CMK (cell line): ENCODE measurements around the gene DSCAML1.

ENCODE experiments used
- DNase-seq: peaks from one replicate; pipeline ENCODE4 v3.0.0-alpha.2; 2010; ENCODE audit warnings: low read depth

Gene DSCAML1

DNA sequence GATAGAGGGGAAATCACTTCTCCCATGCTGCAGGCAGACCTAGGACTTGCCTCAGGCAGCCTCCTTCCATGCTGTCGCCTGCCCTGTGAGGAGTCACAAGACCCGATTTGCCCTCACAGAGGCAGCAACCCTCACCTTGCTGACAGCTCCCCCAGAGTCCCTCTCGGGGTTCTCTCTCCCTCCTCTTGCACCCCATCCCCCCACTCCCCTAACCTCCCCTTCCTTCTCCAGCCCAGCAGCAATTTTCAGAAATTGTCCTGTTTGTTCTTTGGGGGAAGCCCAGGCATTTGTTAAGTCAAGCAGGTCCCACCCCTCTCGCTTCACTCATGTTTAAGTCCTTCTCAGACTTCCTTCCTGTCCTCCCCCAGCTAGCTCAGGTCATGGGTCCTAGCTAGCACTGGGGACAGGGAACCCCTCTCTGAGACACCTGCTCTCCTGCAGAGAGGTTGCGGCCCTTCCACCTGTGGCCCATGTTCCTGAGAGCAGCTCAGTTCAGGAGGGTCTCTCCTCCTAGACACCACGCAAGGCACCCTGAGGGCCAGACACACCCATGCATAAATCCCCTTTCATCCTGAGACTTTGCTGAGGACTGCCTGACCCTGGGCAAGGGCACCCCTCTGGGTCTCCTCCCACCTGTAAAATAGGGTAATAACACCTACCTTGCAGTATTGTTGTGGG, 33.8 kb upstream of the DSCAML1 start:
- DNase-seq, result no peak

DNA sequence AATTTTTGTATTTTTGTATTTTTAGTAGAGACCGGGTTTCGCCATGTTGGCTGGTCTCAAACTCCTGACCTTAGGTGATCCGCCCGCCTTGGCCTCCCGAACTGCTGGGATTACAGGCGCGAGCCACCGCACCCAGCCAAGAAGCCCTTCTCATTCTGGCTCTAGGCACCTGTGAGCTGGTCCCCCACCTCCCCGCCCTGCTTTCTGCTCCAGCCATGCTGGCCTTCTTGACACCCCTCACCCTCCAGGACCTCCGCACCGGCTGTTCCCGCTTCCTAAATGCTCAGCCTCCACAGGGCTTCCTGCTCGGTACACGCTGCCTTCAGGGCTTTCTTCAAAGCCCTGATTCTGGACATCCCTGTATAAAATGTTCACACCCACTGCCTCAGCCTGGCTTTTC, 33.1 kb upstream of the DSCAML1 start:
- no peak for DNase-seq

DNA sequence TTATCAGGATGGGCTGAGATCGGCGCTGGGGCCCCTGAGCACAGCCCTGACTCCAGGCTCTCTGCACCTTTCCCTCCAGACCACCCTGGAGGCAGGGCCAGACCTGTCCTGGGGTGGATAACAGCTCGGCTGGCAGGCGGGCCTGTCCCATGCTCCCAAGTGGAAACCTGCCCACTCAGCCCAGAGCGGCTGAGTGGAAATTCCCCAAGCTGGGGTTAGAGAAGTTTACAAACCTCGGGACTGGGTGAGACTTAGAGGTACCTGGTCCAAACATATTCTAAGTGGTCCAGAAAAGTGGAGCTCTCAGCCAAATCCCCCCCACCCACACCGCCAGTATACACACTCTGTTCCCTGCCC, 32.3 kb upstream of the DSCAML1 start:
- DNase-seq, result no peak

DNA sequence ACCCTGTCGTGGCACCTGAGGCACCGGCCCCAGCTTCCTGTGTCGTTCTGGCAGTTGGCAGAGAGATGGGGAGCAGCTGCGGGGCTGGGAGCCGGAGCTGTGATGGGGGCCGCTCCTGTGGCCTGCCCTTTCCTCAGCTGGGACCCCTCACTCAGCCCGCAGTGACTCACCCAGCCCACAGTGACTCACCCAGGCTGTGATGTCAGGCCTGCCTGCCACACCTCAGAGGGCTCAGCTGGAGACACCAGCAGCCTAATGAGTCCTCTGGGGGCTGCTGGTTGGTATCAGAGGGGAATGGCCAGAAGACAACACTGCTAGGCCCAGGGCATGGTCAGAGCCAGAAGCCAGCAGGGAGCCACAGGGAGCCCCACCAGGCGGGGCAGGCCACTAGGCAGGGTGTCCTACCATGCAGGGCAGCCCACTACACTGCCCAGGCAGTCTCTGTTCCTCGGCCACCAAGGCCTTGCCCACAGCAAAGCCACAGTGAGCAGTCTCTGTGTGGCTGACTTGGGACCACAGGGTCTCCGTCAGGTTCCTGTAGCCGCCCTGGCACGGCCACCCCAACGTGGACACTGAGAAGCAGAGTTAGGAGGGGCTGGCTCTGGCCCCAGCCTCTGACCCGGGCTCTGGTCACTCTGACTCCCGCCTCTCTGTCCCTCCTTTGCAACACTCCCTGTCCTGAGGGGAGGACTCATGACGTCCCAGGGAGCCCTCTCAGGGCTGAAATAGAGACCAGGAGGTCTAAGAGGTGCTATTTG, 31.8 kb upstream of the DSCAML1 start:
- DNase-seq, result no peak

DNA sequence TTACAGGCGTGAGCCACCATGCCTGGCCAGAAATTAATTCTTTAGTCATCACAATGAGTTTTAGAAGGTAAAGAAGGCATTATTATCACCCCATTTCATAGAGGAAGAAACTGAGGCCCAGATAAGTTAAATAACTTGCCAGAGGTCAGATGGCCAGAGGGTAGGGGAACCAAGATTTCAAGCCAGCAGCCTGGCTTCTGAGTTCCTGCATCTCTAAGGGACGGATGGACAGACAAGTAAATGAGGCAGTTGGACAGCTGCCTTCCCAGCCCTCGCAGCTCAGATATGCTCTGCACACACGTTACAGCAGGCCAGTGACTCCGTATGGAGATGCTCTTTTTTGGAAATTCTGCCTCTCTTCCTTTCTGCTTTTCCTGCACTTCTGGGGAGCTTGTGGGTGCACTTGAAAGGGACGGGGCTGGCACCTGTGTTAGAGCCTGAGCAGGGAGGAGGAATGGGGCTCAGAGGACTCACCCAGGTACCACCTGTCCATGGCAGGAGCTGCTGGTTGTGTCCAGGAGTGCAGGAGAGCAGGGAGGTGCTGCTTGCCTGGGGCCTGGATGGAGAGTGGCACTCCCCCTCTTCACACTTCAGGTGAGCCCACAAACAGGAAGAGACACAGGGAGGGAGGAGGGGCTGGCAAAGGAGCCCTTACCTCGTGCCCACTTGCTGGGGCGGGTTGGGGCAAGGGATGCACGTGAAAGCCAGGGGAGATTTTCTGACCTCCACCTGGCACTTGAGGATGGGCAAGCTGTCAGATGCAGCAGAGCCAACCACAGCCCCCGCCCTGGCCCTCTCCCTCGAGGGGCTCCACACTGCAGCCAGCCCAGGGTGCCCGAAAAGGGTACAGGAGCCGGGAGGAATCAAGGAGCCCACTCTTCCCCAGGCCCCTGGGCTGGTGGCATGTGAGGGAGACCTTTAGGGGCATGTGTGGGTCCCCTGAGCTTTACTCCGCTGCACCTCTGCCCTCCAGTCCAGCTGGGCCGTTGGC, 30.8 kb upstream of the DSCAML1 start:
- DNase-seq, result no peak

DNA sequence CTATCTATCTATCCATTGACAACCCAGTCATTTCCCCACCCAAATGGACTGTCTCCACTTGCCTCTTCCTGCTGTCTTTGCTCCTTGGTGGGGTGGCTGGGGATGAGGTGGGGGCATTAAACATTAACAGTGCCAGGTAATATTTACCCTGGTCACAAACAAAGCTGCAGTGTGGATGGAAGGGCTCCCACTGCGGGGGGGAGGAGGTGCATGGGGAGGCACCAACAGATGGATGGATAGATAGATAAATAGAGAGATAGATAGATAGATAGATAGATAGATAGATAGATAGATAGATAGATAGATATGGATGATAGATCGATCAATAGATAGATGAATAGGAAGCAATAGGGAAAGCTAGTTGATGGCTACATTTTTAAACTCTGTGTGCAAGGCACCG, 29.8 kb upstream of the DSCAML1 start:
- DNase-seq, result no peak

DNA sequence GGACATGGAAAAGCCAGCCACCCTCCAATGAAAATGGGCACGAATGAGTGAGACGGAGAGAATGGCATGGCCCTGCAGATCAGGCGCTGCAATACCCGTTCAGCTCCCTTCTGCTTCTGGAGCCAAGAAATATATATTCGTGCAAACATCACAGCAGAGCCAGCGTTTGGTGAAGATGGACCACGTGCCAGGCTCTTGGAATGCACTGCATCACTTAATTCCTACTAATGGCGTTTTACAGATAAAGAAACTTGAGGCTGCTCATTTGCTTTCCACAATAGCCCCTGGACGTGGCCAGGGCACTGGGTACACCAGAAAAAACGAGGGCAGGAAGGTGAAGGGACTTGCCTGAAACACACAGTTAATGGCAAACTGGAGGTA, 29.2 kb upstream of the DSCAML1 start:
- DNase-seq, result no peak

DNA sequence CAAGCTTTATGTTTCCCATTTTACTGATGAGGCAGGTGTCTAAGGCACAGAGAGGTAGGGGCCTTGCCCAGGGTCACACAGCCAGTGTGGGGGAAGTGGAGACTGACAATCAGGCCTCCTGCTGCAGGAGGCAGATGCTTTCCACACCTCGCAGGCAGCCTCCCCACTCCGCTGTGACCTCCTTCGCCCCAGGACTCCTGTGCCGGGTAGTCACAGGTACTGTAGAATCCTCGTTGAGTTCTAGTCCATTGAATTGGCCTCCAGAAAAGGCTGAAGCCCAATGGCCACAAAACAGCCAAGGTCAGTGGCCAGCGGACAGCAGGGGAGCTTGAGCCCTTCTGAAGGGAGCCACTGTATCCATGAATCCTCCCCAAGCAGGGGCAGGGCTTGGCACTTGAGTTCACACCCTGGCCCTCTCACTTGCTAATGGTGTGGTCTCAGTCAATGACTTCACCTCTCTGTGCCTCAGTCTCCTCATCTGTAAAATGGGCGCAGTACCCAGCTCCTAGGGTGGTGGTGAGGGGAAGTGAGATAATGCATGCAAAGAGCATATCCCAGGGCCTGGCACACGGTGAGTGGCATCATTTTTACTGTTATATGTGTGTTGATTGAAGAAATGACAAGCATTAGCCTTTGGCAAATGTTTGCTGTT, 28.6 kb upstream of the DSCAML1 start:
- no peak for DNase-seq

DNA sequence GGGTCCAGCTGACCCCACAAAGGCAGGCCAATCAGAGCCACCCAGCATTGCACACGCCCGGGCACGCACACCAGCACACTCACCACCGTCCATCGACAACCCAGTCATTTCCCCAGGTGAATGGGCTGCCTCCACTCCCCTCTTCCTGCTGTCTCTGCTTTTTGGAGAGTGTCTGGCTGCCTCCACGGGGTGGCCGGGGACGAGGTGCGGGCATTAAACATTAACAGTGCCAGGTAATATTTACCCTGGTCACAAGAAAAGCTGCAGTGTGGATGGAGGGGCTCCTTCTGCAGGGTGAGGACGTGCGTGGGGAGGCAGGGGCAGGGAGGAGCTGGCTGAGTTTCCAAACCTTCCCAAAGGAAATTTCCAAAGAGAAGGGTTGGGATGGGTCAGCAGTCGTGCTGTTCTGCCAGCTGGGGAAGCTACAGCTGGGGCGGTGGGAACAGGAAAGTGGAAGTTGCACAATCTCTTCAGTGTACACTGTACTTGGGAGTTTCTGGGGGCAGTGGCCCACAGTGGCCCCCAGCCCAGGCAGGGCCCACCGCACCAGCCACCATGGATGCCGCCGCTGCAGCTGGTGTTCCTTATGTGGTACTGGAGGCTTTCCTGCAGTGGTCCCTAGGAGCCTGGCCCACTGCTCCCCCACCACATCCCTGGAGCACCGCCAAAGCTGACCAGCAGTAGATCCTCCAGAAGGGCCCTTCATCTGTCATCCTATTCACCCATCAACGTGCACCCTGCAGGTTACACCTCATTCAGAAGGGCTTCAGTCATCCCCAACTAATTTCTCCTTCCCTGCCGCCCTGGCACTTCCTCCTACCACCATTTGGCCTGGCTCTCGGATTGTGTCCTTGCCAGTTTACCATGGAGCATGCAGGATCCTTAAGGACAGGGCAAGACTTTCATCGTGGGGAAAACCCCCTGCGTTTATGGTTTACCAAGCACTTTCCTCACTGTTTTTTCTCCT, 27.8 kb upstream of the DSCAML1 start, which contains the start of gene FXYD2:
Gene FXYD2 (minus strand): TSS at position 174 of the 967 bp plus-strand sequence. CDS start 66 bp downstream, at position 108.
- DNase-seq, result no peak

DNA sequence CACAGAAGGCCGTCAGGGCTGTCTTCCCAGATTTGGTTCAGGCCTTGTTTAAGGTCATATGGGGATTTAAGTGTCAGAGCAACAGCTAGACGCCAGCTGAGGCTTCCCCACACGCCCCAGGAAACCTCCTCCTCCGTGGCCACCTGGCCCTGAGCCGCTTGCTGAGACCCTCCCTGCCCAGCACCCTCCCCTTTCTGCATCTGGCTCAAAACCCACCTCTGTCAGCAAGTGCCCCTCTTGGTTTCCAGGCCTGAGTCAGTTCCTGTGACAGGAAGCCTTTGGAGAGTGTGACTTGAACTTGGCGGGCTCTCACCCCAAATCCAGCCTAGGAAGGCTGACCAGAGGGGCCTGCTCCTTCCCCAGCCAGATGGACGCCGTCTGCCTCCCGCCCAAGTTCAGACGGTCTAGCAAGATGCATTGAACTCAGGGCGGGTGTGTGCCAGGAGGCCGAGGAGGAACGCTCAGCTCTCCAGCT, 27.0 kb upstream of the DSCAML1 start:
- no peak for DNase-seq

DNA sequence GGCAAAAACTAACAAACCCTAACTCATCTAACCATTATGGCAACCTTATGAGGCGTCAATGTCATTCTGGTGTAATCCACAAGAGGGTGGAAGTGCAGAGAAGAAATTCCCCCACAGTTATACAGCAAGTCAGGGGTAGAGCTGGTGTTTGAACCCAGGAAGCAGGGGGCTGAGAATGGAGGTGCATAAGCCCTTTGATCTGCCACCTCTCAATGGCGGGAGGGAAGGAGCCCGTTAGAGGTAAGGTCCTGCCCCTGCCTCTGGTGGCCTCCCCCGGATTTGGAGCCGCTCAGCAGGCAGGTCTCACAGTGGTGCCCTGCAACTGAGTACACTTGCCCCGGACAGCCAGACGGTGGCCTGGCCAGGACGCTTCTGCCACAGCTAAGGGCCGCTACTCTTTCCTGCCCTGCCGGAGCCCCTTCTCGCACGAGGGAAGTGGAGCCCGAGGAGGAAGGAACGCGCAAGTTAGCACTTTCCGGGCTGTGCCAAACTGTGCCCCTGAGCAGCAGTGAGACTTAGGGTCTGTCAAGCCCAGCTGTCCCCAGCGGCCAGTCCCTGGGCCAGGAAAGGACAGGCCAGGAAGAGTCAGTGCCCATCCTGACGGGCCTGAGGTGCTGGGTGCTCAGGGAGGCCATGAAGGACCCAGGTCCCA, 26.4 kb upstream of the DSCAML1 start:
- no peak for DNase-seq

DNA sequence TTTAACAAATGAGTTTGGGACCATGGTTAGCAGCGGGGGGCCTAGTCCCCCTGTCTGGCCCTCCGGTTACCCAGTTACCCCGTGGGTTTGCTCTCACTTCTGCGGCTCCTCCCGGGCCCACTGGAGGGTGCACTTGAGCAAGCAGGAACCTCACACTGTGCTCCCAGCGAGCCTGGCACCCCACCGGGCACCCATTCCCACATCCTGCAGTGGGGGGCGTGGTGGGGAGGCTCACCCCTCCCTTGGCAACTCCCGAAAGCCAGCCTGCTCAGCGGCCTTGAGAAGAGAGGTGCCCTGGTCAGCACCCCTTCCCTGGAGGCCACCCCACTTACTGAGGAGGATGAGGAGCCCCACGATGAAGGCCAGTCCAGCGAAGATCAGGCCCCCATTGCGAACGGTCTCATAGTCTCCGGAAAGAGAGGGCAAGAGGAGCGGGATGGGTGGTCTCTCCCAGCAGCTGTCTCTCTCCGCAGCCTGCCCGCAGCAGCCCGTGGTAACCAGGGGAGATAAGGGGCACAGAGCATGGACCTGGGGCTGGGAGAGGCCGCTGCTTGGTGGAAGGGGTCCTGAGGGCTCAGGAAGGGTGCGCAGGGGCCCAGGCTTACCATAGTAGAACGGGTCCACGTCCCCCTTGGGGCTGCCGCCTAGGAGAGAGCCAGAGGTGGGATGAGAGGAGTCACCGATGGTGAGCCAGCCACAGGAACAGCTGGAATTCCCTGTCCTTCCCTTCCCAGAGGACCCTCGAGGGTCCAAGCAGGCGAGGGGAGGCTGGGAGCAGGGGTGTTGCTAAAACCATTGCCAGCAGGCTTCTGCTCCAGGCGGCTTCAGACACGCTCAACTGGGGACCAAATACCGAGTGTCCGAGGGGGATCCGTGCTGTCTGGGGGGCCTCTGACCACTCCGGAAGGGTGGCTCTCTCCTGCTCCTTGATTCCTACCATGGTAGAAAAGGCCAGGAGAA, 25.3 kb upstream of the DSCAML1 start:
- DNase-seq, result no peak

DNA sequence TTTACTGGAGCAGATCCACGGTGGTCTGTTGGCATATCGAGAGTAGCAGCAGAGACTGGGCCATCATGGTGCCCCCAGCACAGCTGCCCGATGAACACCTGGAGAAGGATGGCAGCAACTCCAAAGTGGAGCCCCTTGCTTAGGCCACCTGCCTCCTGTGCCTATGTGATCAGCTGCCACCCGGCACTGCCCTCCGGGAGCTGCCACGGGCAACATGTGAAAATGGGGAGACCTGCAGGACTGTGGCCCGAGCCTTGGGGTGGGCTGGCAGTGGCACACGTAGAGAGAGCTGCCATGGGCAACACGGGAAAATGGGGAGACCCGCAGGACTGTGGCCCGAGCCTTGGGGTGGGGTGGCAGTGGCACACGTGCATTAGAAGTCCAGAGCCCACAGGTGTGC, 24.4 kb upstream of the DSCAML1 start:
- DNase-seq, result no peak

DNA sequence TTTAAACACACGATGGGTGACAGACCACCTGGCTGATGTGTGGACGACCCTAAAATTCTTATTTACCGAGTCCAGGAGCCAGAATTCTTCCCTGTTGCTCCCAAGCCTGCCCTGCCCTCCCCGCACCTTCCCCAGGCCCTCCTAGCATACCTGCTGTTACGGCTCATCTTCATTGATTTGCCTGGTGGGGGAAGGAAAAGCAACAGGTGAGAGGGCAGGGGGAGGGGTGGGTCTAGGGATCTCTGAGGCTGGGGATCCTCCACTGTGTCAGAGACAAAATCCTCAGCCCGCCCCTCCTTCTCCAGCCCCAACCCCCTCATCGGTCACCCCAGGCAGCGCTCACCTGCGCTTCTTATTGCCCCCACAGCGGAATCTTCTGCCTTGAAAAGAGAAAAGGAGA, 23.5 kb upstream of the DSCAML1 start:
- no peak for DNase-seq

DNA sequence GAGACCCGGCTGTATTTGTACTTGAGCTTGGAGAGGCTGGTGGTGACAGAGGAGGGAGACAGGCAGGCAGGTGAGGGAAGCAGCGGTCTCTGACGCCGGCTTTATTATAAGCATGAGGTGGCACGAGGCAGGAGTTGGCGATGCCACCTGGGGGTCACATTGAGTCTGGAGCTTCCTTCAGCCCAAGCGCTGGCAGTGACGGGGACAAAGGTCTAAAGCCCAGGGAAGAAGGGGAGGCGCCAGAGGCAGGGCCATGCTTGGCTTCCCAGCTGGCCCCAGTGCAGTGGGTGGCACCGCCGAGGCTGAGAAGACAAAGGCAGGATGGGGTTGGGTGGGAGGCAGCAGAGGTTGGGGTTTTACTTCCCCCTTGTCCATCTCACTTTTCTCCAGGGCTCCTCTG, 23.1 kb upstream of the DSCAML1 start:
- DNase-seq, result no peak

DNA sequence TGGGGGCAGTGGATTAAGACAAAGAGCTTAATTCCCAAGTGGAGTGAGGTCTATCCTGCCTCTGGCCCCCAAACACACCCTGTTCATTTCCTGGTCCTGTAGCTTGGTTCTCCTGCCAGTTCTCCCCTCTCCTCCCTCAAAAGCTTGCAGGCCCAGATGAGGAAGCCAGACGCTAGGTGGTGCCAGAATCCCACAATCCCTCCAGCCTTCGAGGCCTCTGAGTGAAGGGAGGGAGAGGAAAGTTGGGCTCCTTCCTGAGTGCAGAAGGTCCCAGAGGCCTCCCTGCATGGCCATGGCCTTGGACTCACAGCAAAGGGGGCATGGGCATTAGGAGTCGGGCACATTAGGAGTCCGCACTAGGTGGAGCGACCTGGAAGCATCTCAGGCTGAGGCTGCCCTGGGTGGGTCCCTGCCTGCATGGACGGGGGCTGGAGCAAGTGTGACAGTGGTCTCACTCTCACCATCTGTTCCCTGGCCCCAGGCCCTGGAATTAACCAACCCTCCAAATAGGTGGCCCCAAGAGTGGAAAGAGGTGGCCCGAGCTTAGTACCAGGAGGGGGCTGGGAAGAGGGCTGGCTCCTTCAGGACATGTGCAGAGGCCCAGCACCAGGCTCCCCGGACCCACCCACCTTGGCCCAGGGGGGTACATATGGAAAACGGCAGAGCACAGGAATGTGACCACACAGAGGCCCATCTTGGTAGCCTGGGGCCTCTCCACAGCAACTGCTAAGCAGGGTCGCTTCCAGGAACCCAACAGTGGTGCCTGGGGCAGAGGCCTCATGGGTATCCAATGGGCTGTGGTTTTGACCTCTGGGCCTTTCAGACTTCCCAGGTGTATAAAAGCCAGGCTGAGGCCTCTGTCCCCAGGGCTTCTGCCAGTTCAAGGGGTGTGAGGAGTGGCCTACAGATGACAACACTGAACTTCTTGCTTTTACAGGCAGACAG, 22.4 kb upstream of the DSCAML1 start:
- DNase-seq, result no peak

DNA sequence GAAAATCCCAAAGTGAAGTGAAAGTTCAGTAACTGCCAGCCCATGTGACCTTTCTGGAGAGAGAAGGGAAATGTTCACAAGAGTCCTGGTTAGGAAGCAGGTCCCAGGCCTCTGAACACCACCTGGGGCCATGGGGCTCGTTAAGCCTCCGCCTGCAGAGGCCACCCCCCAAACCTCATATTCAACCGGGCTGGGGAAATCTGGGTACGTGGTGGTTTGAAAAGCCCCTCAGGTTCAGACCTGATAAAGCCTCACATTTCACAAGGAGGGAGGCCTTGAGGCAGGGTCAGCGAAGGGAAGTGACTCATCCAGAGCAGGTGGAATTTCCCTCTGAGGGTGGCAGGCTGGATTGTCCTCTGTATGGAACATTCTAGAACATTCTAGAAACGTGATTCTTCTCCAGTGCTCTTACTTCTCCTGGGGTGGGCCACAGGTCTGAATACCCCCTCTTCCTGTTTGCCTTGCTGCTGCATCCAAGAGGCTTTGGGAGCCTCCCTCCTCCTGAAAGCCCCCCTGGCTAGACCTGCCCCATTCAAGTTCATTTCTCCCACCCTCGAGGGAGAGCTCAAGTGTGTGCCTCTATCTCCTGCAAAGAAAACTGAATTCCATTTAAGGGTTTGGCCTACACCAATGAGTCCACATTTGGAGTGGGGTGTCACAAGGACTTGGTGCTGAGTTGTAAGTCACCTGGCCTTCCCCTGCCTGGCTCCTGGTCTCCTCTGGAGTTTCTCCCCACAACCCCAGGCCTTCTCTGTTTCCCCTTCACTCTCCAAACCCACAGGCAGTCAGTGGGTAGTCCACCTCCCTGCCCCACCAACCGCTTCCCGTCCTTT, 21.2 kb upstream of the DSCAML1 start:
- DNase-seq, result no peak
